IMR-90 (cell line): ENCODE results near the gene FAM174C. TPM values are rescaled to one million over a fixed set of nuclear protein-coding genes. Genes with fewer than 3 reads are reported as not detected.

ENCODE experiments used
- ATAC-seq: fragments of 200-7000 bp; cut with Tn5 transposase; 2 replicates; pipeline ENCODE4 v1.9.1; 2020; ENCODE audit warnings: low read depth, mild to moderate bottlenecking, moderate library complexity
- BruUV-seq: library from RNA; stranded (reverse); fragments of 400-500 nt; replicated peaks from 2 replicates; lab custom pipeline; 2021; lab: Mats Ljungman, UMichigan
- CTCF ChIA-PET: fragments of 300-600 bp; formaldehyde crosslinking; extraction: SDS; loops from one replicate; lab custom pipeline; 2021; ENCODE audit warnings: antibody characterized with exemption; lab: Yijun Ruan, JAX
- POLR2A ChIA-PET: fragments of 300-600 bp; sonication (Branson Sonifier 250); formaldehyde crosslinking; loops from one replicate; lab custom pipeline; 2022; ENCODE audit warnings: antibody characterized with exemption; ENCODE audit not compliant: unreplicated experiment; lab: Charles Lee
- DNase-seq: peaks from one replicate; pipeline ENCODE4 v3.0.0; 2013
- H2AFZ ChIP-seq: replicated peaks from 2 replicates; pipeline ENCODE3; 2013; ENCODE audit warnings: low read length, mild to moderate bottlenecking; ENCODE audit not compliant: poor library complexity
- H2AK5ac ChIP-seq: 2 replicates; pipeline ENCODE4 v1.6.1; 2013; ENCODE audit warnings: low read depth, low read length, inconsistent platforms
- H2AK9ac ChIP-seq: replicated peaks from 2 replicates; pipeline ENCODE3; 2013; ENCODE audit warnings: mild to moderate bottlenecking, low read depth, low read length, moderate library complexity; ENCODE audit not compliant: poor library complexity
- H2BK120ac ChIP-seq: 2 replicates; pipeline ENCODE4 v1.6.1; 2013; ENCODE audit warnings: low read depth, low read length, inconsistent platforms
- H2BK15ac ChIP-seq: 3 replicates; pipeline ENCODE4 v1.6.1; 2013; ENCODE audit warnings: low read depth, low read length, inconsistent platforms
- H2BK20ac ChIP-seq: 2 replicates; pipeline ENCODE4 v1.6.1; 2013; ENCODE audit warnings: low read depth, mild to moderate bottlenecking, inconsistent platforms, low read length, moderate library complexity
- H2BK5ac ChIP-seq: 2 replicates; pipeline ENCODE4 v1.6.1; 2013; ENCODE audit warnings: mild to moderate bottlenecking, low read depth, low read length, inconsistent platforms; ENCODE audit not compliant: poor library complexity, severe bottlenecking
- H3K14ac ChIP-seq: replicated peaks from 2 replicates; pipeline ENCODE4 v1.6.1; 2013; ENCODE audit warnings: low read depth, low read length, inconsistent platforms
- H3K18ac ChIP-seq: 2 replicates; pipeline ENCODE4 v1.6.1; 2013; ENCODE audit warnings: low read depth, low read length, control low read depth
- H3K23ac ChIP-seq: 2 replicates; pipeline ENCODE4 v1.6.1; 2013; ENCODE audit warnings: low read depth, low read length, inconsistent platforms
- H3K27ac ChIP-seq: 2 replicates; pipeline ENCODE4 v1.5.1; 2013; ENCODE audit warnings: mild to moderate bottlenecking, control low read depth, low read length; ENCODE audit not compliant: insufficient read depth
- H3K27me3 ChIP-seq: 2 replicates; pipeline ENCODE4 v1.6.1; 2013; ENCODE audit warnings: low read length; ENCODE audit not compliant: control insufficient read depth, insufficient read depth
- H3K36me3 ChIP-seq: 2 replicates; pipeline ENCODE4 v1.6.1; 2013; ENCODE audit warnings: low read length, mixed read lengths; ENCODE audit not compliant: control insufficient read depth, insufficient read depth
- H3K4ac ChIP-seq: 2 replicates; pipeline ENCODE4 v1.6.1; 2013; ENCODE audit warnings: low read depth, low read length, inconsistent platforms
- H3K4me1 ChIP-seq: 2 replicates; pipeline ENCODE4 v1.6.1; 2013; ENCODE audit warnings: low read length, mixed read lengths; ENCODE audit not compliant: control insufficient read depth, insufficient read depth
- H3K4me2 ChIP-seq: 2 replicates; pipeline ENCODE4 v1.6.1; 2013; ENCODE audit warnings: low read depth, mild to moderate bottlenecking, control low read depth, low read length, moderate library complexity
- H3K4me3 ChIP-seq: 2 replicates; pipeline ENCODE4 v1.5.1; 2013; ENCODE audit warnings: low read depth, mild to moderate bottlenecking, control low read depth, low read length, moderate library complexity; ENCODE audit not compliant: insufficient read depth
- H3K56ac ChIP-seq: 2 replicates; pipeline ENCODE4 v1.6.1; 2013; ENCODE audit warnings: low read length, inconsistent platforms; ENCODE audit not compliant: insufficient read depth; ENCODE audit errors: extremely low read depth
- H3K79me1 ChIP-seq, 2 experiments: 2 replicates each; pipeline ENCODE4 v1.6.1; 2013; ENCODE audit warnings: low read length in 2 of 2, inconsistent platforms in 1 of 2, low read depth in 1 of 2
- H3K9ac ChIP-seq: 2 replicates; pipeline ENCODE4 v1.6.1; 2013; ENCODE audit warnings: low read depth, low read length, control low read depth
- H3K9me1 ChIP-seq: 2 replicates; pipeline ENCODE4 v1.6.1; 2013; ENCODE audit warnings: low read length, inconsistent platforms; ENCODE audit not compliant: insufficient read depth
- H3K9me3 ChIP-seq: 2 replicates; pipeline ENCODE4 v1.6.1; 2013; ENCODE audit warnings: low read length; ENCODE audit not compliant: control insufficient read depth, insufficient read depth
- H4K20me1 ChIP-seq: 2 replicates; pipeline ENCODE4 v1.6.1; 2013; ENCODE audit warnings: low read length, inconsistent platforms; ENCODE audit not compliant: insufficient read depth
- H4K5ac ChIP-seq: 2 replicates; pipeline ENCODE4 v1.6.1; 2013; ENCODE audit warnings: mild to moderate bottlenecking, low read depth, low read length, control low read depth
- H4K8ac ChIP-seq, 2 experiments: 2 replicates each; pipeline ENCODE4 v1.6.1; 2013; ENCODE audit warnings: low read depth in 2 of 2, low read length in 2 of 2, control low read depth in 1 of 2, inconsistent platforms in 1 of 2
- H4K91ac ChIP-seq: 2 replicates; pipeline ENCODE4 v1.6.1; 2013; ENCODE audit warnings: low read depth, low read length, inconsistent platforms; ENCODE audit not compliant: insufficient read depth
- BHLHE40 ChIP-seq: fragments of 150-350 bp; IDR thresholded peaks from 2 replicates; pipeline ENCODE4 v1.6.1; 2016; ENCODE audit warnings: mild to moderate bottlenecking, low read depth, low read length
- CEBPB ChIP-seq: IDR thresholded peaks from 2 replicates; pipeline ENCODE4 v1.6.1; 2012; ENCODE audit warnings: low read depth, low read length, improper control_type of control experiment
- CHD1 ChIP-seq: IDR thresholded peaks from 2 replicates; pipeline ENCODE4 v1.6.1; 2012; ENCODE audit warnings: low read depth, low read length, improper control_type of control experiment
- MAFK ChIP-seq: IDR thresholded peaks from 2 replicates; pipeline ENCODE4 v1.6.1; 2012; ENCODE audit warnings: low read depth, low read length, improper control_type of control experiment
- MXI1 ChIP-seq: IDR thresholded peaks from 2 replicates; pipeline ENCODE4 v1.6.1; 2012; ENCODE audit warnings: low read depth, mild to moderate bottlenecking, low read length, moderate library complexity, borderline replicate concordance
- NFE2L2 ChIP-seq: fragments of 150-350 bp; IDR thresholded peaks from 2 replicates; pipeline ENCODE4 v1.6.1; 2016; ENCODE audit warnings: low read depth, mild to moderate bottlenecking, low read length
- POLR2A ChIP-seq: IDR thresholded peaks from 2 replicates; pipeline ENCODE4 v1.6.1; 2012; ENCODE audit warnings: mild to moderate bottlenecking, low read depth, low read length
- RCOR1 ChIP-seq: IDR thresholded peaks from 2 replicates; pipeline ENCODE4 v1.6.1; 2012; ENCODE audit warnings: mild to moderate bottlenecking, low read length, improper control_type of control experiment; ENCODE audit not compliant: insufficient replicate concordance
- RFX5 ChIP-seq: IDR thresholded peaks from 2 replicates; pipeline ENCODE4 v1.8.0; 2012; ENCODE audit warnings: low read depth, mild to moderate bottlenecking, low read length, moderate library complexity
- SMC3 ChIP-seq: fragments of 150-350 bp; IDR thresholded peaks from 2 replicates; pipeline ENCODE4 v1.6.1; 2016; ENCODE audit warnings: low read depth, mild to moderate bottlenecking, antibody characterized with exemption, low read length, moderate library complexity
- WGBS, 2 experiments: methylation state at CpG; one replicate each; pipeline versions ENCODE4 v1.1.5 to v1.1.7; 2013; ENCODE audit warnings: missing lambda C conversion rate in 2 of 2; ENCODE audit not compliant: insufficient read length in 1 of 2; ENCODE audit errors: extremely low coverage in 2 of 2; 5-methylcytosine and 5-hydroxymethylcytosine counted together
- dilution Hi-C: fragments of 300-500 bp; cut with HindIII; formaldehyde crosslinking; loops from one replicate; pipeline ENCODE4 v1.14.3; 2018; ENCODE audit warnings: low sequenced_read_pairs; ENCODE audit not compliant: unreplicated experiment
- in situ Hi-C: fragments of 300-500 bp; cut with MboI; formaldehyde crosslinking; loops from 3 replicates; pipeline ENCODE4 v1.14.3; 2019; ENCODE audit warnings: low sequenced_read_pairs, inconsistent platforms, mixed read lengths
- intact Hi-C: fragments of 100-400 bp; cut with micrococcal nuclease; formaldehyde crosslinking; loops from 2 replicates; pipeline ENCODE4 v1.10.0; 2022
- polyA plus RNA-seq, 3 experiments: library from polyadenylated mRNA; depleted of rRNA; stranded (reverse); fragments of >200 nt; gene quantifications; 2 replicates each; pipeline ENCODE4 v1.2.3, GENCODE V29; 2012; ENCODE audit warnings: low replicate concordance in 1 of 3
- total RNA-seq: library from RNA; depleted of rRNA; stranded (reverse); fragments of >200 nt; gene quantifications from 2 replicates; pipeline ENCODE4 v1.2.3, GENCODE V29; 2012
- TF ChIP-seq, protein P1 (sequence below): conservative IDR thresholded peaks from 2 replicates; pipeline ENCODE4 v1.5.1; 2012; ENCODE audit warnings: mild to moderate bottlenecking, low read depth, low read length, improper control_type of control experiment
- TF ChIP-seq, protein P2 (sequence below): fragments of 150-350 bp; IDR thresholded peaks from 2 replicates; pipeline ENCODE4 v1.6.1; 2017; ENCODE audit warnings: mild to moderate bottlenecking, antibody characterized with exemption, low read length, low read depth
- TF ChIP-seq, protein P3 (sequence below): fragments of 150-350 bp; IDR thresholded peaks from 2 replicates; pipeline ENCODE4 v1.6.1; 2016; ENCODE audit warnings: low read depth, mild to moderate bottlenecking, low read length, moderate library complexity, borderline replicate concordance

Gene FAM174C
- total and polyA plus RNA-seq, 2 of the 4 experiments (the other 2 are of a cell fraction) = 7.5 to 61.8 TPM

DNA sequence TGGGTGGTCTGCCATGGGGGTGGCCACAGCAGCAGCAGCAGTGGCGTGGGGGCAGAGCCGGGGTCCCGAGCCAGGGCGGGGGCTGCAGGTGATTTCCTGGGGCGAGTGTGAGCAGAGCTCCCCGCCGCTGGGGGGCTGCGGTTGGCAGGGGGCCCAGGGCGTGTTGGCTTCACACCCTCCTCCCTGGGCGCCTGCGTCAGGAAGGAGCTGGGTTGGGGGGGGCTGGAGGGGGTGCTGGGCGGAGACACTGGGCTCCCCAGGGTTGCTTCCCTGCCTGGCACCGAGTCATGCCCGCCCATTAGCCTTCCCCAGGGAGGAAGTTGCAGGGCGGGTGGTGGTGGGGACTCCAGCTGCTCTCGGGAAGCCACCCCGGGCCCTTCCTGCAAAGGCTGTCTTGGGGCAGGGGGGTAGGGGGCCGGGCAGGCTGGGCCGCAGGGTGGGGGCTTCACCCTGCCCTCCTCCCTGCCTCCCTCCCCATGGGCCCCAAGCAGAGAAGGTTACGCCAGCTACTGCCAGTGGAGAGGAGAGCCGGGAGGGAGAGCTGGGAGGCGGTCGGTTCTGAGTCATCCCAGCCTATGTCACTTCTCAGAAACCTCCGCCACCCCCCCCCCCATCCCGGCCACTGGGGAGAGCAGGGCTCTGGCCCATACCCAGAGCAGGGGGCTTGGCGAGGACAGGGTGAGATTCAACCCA lies 22.4 kb upstream of the FAM174C start:
- H3K14ac ChIP-seq = peak overlapping the region; percentile 82
- in situ Hi-C loops (no loop called here), dilution Hi-C loops (no loop called here), intact Hi-C loops (loop anchor here (1.0 kb wide), 1 partner anchor 13 kb away; no protein-coding TSS in a partner anchor)
- peak overlapping the region; percentile 97 for H4K91ac ChIP-seq
- H3K9me1 ChIP-seq = no peaks in the 10 kb centered on the region
- H3K23ac ChIP-seq = peak overlapping the region; percentile 97; the same call in 1 of the 2 replicates
- H3K4me3 ChIP-seq = peak overlapping the region; percentile 94
- H3K27me3 ChIP-seq = no peaks in the 10 kb centered on the region
- peak overlapping the region; percentile 64; the same call in 1 of the 2 replicates for H2BK20ac ChIP-seq
- peaks cover 35% of the 10 kb centered on the region for H3K4me1 ChIP-seq
- H4K20me1 ChIP-seq = peaks cover 87% of the 10 kb centered on the region
- peak overlapping the region; percentile 99 for H2BK5ac ChIP-seq
- H2AK5ac ChIP-seq = peak overlapping the region; percentile 89
- peak overlapping the region; percentile 97 for H3K9ac ChIP-seq
- H3K18ac ChIP-seq = peak overlapping the region; percentile 91
- peak overlapping the region; percentile 80 to 92 for H4K8ac ChIP-seq
- H3K4me2 ChIP-seq = peak overlapping the region; percentile 82
- peak; percentile 97 for DNase-seq
- CTCF ChIA-PET = interaction anchor here (0.9 to 1.6 kb wide), 3 partner anchors 9 to 131 kb away, joined by 3 to 11 read pairs (median 7); no protein-coding TSS in a partner anchor
- POLR2A ChIA-PET = interaction anchor here (0.6 to 1.6 kb wide), 6 partner anchors 9 to 87 kb away, joined by 3 to 28 read pairs (median 4); partner anchors contain the start of gene CIRBP
- peak; percentile 33 for ATAC-seq
- peaks cover 64% of the 10 kb centered on the region for H3K36me3 ChIP-seq
- H3K27ac ChIP-seq = peak overlapping the region; percentile 99
- H2BK120ac ChIP-seq = peak overlapping the region; percentile 94
- no TSS peak for BruUV-seq
- WGBS, 2 experiments = no CpG with 5 or more reads among the region's 26 CpGs
- peaks cover 0 to 35% of the 10 kb centered on the region in 2 experiments; a peak in 2 of 4 replicates for H3K79me1 ChIP-seq
- peak overlapping the region; percentile 99 for H2AK9ac ChIP-seq
- H3K4ac ChIP-seq = peak overlapping the region; percentile 98
- no peaks in the 10 kb centered on the region for H3K9me3 ChIP-seq
- no peak overlapping the region for H2BK15ac ChIP-seq
- H2AFZ ChIP-seq = peak overlapping the region; percentile 65
- peak overlapping the region; percentile 59; the same call in 1 of the 2 replicates for H4K5ac ChIP-seq
- peak overlapping the region; percentile 86 for H3K56ac ChIP-seq
- TF ChIP-seq CEBPB = peak; percentile 47; the same call in 1 of the 2 replicates
- TF ChIP-seq NFE2L2 = peak; percentile 14; the same call in 1 of the 2 replicates
- TF ChIP-seq, protein P1, sequence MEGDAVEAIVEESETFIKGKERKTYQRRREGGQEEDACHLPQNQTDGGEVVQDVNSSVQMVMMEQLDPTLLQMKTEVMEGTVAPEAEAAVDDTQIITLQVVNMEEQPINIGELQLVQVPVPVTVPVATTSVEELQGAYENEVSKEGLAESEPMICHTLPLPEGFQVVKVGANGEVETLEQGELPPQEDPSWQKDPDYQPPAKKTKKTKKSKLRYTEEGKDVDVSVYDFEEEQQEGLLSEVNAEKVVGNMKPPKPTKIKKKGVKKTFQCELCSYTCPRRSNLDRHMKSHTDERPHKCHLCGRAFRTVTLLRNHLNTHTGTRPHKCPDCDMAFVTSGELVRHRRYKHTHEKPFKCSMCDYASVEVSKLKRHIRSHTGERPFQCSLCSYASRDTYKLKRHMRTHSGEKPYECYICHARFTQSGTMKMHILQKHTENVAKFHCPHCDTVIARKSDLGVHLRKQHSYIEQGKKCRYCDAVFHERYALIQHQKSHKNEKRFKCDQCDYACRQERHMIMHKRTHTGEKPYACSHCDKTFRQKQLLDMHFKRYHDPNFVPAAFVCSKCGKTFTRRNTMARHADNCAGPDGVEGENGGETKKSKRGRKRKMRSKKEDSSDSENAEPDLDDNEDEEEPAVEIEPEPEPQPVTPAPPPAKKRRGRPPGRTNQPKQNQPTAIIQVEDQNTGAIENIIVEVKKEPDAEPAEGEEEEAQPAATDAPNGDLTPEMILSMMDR = peak; percentile 24; the same call in 1 of the 2 replicates
- TF ChIP-seq SMC3 = no peak
- TF ChIP-seq MAFK = no peak
- peak; percentile 10; the same call in 1 of the 2 replicates for TF ChIP-seq POLR2A
- TF ChIP-seq, protein P2, sequence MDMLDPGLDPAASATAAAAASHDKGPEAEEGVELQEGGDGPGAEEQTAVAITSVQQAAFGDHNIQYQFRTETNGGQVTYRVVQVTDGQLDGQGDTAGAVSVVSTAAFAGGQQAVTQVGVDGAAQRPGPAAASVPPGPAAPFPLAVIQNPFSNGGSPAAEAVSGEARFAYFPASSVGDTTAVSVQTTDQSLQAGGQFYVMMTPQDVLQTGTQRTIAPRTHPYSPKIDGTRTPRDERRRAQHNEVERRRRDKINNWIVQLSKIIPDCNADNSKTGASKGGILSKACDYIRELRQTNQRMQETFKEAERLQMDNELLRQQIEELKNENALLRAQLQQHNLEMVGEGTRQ = no peak
- TF ChIP-seq, protein P3, sequence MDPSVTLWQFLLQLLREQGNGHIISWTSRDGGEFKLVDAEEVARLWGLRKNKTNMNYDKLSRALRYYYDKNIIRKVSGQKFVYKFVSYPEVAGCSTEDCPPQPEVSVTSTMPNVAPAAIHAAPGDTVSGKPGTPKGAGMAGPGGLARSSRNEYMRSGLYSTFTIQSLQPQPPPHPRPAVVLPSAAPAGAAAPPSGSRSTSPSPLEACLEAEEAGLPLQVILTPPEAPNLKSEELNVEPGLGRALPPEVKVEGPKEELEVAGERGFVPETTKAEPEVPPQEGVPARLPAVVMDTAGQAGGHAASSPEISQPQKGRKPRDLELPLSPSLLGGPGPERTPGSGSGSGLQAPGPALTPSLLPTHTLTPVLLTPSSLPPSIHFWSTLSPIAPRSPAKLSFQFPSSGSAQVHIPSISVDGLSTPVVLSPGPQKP = no peak
- TF ChIP-seq BHLHE40 = no peak
- TF ChIP-seq CHD1 = no peak
- no peak for TF ChIP-seq RFX5
- TF ChIP-seq RCOR1 = no peak
- TF ChIP-seq MXI1 = no peak
